Glutamatergic neuron (in vitro differentiated cells): Measurements from ENCODE around the gene MTURN. TPM values are rescaled to one million over a fixed set of nuclear protein-coding genes. Genes with fewer than 3 reads are reported as not detected.

Experiments
- DNase-seq: peaks from one replicate; pipeline ENCODE4 v3.0.0; 2022
- H3K27ac Mint-ChIP-seq: one replicate; pipeline ENCODE4 v1.8.0; 2020; ENCODE audit warnings: mild to moderate bottlenecking, mixed read lengths, inconsistent platforms; ENCODE audit not compliant: unreplicated experiment
- H3K27me3 Mint-ChIP-seq: one replicate; pipeline ENCODE4 v1.8.0; 2020; ENCODE audit warnings: mild to moderate bottlenecking, moderate library complexity, mixed read lengths, inconsistent platforms; ENCODE audit not compliant: unreplicated experiment
- H3K36me3 Mint-ChIP-seq: one replicate; pipeline ENCODE4 v1.8.0; 2020; ENCODE audit warnings: mild to moderate bottlenecking, mixed read lengths, inconsistent platforms; ENCODE audit not compliant: unreplicated experiment
- H3K4me1 Mint-ChIP-seq: one replicate; pipeline ENCODE4 v1.8.0; 2020; ENCODE audit warnings: mild to moderate bottlenecking, low read depth, mixed read lengths, inconsistent platforms; ENCODE audit not compliant: unreplicated experiment
- H3K4me3 Mint-ChIP-seq: one replicate; pipeline ENCODE4 v1.8.0; 2020; ENCODE audit warnings: mild to moderate bottlenecking, mixed read lengths, inconsistent platforms; ENCODE audit not compliant: unreplicated experiment
- H3K9me3 Mint-ChIP-seq: one replicate; pipeline ENCODE4 v1.8.0; 2020; ENCODE audit warnings: mild to moderate bottlenecking, moderate library complexity, mixed read lengths, inconsistent platforms; ENCODE audit not compliant: unreplicated experiment
- total RNA-seq: library from RNA; stranded (reverse); fragmentation: NEBNext Ultra II Directional; extraction: Animal tissue kit (Norgen Biotek cat#: 25700); gene quantifications from one replicate; pipeline ENCODE4 v1.2.1, GENCODE V29; 2021; ENCODE audit not compliant: unreplicated experiment
- TF ChIP-seq, protein P1 (sequence below): fragments of 200-600 bp; sonication (generic); IDR thresholded peaks from one replicate; pipeline ENCODE4 v1.5.0; 2021; ENCODE audit not compliant: partially characterized antibody, unreplicated experiment

The MTURN gene
- total RNA-seq, 1 donor from 2014 or later = 32.6 TPM

DNA sequence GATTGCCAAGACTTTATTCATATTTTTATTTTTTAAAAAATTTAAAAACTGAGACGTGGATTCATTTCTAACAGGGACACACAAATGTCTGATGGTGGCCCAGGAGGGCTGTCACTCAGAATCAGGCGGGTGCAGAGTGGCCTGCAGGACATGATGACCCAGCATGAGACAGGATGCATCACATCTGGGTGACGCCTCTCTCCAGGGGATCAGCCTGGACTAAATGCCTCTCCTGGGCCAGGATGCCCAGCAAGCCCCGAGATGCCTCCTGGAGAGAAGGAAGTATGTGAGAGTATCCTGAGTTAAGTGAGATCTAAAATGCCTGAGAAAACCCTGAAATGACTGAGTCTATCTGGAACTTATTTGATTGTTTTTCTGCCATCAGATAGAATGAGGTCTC, 16.9 kb upstream of the MTURN start:
- Mint-ChIP-seq H3K4me3 (no peak overlapping the region), H3K9me3 (peaks cover 7% of the 10 kb centered on the region), H3K27me3 (no peaks in the 10 kb centered on the region), H3K27ac (no peak overlapping the region), H3K36me3 (peaks cover 24% of the 10 kb centered on the region), H3K4me1 (peaks cover 5% of the 10 kb centered on the region)
- DNase-seq = no peak
- TF ChIP-seq, protein P1, sequence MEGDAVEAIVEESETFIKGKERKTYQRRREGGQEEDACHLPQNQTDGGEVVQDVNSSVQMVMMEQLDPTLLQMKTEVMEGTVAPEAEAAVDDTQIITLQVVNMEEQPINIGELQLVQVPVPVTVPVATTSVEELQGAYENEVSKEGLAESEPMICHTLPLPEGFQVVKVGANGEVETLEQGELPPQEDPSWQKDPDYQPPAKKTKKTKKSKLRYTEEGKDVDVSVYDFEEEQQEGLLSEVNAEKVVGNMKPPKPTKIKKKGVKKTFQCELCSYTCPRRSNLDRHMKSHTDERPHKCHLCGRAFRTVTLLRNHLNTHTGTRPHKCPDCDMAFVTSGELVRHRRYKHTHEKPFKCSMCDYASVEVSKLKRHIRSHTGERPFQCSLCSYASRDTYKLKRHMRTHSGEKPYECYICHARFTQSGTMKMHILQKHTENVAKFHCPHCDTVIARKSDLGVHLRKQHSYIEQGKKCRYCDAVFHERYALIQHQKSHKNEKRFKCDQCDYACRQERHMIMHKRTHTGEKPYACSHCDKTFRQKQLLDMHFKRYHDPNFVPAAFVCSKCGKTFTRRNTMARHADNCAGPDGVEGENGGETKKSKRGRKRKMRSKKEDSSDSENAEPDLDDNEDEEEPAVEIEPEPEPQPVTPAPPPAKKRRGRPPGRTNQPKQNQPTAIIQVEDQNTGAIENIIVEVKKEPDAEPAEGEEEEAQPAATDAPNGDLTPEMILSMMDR = no peak

DNA sequence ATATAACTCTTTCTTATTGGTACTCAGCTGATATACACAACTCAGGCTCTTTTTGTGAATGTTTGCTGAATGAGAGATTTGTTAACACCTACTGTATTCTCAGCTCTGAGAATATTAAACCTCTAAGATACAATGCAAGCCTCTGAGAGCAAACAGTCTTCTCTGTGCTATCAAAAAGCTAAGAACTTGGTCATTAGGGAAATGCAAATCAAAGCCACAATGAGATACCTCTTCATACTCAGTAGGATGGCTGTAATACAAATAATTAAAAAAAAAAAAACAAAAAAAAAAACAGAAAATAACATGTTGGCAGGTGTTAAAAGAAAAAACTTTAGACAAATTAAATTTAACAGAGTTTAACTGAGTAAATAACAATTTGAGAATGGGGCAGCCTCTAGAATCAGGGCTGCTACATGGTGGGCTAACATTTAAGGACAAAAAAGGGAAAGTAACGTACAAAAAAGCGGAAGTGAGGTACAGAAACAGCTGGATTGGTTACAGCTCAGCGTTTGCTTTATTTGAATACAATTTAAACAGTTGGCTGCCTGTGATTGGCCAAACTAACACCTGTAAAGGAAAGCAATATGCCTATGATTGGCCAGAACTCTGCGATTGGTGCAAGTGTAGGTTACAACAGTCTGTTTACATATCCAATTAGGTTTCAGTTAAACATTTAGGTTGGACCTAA, 14.8 kb upstream of the MTURN start:
- Mint-ChIP-seq H3K4me1 (peaks cover 14% of the 10 kb centered on the region), H3K4me3 (no peak overlapping the region), H3K27me3 (no peaks in the 10 kb centered on the region), H3K27ac (no peak overlapping the region), H3K36me3 (peaks cover 5% of the 10 kb centered on the region), H3K9me3 (peaks cover 2% of the 10 kb centered on the region)
- no peak for DNase-seq
- TF ChIP-seq, protein P1 = no peak

DNA sequence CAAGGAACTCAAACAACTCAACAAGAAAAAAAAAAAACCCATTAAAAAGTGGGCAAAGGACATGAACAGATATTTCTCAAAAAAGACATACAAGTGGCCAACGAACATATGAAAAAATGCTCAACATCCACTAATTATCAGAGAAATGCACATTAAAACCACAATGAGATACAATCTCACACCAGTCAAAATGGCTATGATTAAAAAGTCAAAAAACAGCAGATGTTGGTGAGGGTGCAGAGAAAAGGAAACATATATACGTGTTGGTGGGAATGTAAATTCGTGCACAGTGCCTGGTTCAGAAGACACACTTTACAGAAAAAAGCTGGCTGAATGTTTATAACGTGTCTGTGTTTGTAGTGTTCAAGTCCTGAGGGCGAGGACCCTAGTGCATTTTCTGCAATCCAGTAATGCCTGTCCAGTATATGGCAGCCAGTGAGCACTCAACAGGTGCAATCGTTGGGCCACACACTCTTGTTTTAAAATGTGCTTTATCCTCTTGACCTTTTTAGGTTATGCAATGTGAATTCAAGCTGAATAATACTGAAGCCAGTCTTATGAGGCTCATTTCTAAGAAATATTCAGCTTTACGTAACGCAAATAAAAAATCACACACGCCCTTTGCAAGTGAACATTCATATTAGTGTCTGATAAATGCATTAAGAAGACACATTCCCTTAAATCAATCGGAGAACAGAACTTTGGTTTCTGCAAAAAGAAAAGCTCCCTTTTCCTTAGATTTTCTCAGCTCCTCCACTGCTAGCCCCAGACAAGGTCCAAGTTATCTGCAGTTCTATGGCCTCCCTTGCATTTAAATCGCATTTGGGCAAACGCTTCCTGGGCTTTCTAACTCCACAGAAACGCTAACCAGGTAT, 813 bp upstream of the MTURN start:
- H3K27ac Mint-ChIP-seq = peak overlapping the region; percentile 80

DNA sequence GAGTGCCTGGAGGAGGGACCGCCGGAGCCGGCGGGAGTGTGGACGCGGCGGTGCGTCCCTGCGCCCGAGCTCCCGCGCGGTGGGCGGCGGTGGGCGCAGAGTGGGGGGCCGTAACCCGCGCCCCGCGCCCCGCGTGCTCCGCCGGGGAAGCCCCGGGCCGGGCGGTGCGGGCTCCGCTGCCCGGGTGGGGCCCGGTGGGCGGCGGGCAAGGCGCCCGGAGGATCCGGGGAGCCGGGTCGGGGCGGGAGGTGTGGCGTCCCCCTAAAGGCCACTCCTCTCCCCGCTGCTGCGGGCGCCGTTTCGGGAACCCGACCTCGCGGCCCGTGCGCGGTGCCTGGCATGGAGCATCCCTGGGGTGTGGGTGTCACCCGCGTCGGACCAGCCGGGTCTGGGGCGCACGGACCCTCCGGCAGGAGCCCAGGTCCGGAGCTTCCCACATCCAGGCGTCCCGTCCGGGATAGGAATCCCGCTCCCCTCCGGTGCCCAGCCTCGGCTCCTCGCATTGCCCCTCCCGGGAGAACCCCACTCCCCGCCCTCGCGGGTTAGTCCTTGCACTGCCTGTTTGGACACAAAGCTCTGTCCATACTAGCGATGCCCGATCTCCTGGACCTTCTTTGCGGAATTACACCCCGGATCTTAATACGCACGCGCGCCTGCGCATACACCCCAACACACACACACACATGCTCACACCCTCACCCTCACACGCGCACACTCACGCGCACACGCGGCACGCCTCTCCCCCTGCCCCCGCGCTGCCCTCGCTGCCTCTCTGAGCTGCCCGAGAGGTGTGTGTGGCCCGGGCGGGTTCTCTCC, 723 bp downstream of the MTURN start:
- peak; percentile 56 for DNase-seq
- Mint-ChIP-seq H3K4me3 (peak overlapping the region; percentile 90), H3K9me3 (peaks cover 11% of the 10 kb centered on the region), H3K27ac (peak overlapping the region; percentile 52), H3K4me1 (no peaks in the 10 kb centered on the region), H3K27me3 (peaks cover 14% of the 10 kb centered on the region), H3K36me3 (no peaks in the 10 kb centered on the region)
- TF ChIP-seq, protein P1 = no peak

More for the DNA sequence above, 813 bp upstream of the MTURN start:
- Mint-ChIP-seq H3K4me1 (no peaks in the 10 kb centered on the region), H3K9me3 (peaks cover 11% of the 10 kb centered on the region), H3K27me3 (peaks cover 14% of the 10 kb centered on the region), H3K4me3 (peak overlapping the region; percentile 92), H3K36me3 (no peaks in the 10 kb centered on the region)
- TF ChIP-seq, protein P1 = no peak
- no peak for DNase-seq
